Activated naive CD4-positive, alpha-beta T cell treated with anti-CD3 and anti-CD28 coated beads for 36 hours (primary cell): ENCODE results near the gene MYZAP. TPM values are rescaled to one million over a fixed set of nuclear protein-coding genes. Genes with fewer than 3 reads are reported as not detected.

Experiments
- CTCF ChIA-PET: fragments of 350-600 bp; sonication (Branson Sonifier 250); formaldehyde crosslinking; loops from one replicate; lab custom pipeline; 2021; ENCODE audit warnings: antibody characterized with exemption; lab: Charles Lee
- DNase-seq: peaks from one replicate; pipeline ENCODE4 v3.0.0-alpha.2; 2020
- H3K27ac Mint-ChIP-seq: one replicate; pipeline ENCODE4 v1.8.0; 2021; ENCODE audit warnings: mild to moderate bottlenecking, mixed read lengths
- H3K27me3 Mint-ChIP-seq: one replicate; pipeline ENCODE4 v1.8.0; 2021; ENCODE audit warnings: low read depth, mixed read lengths
- H3K36me3 Mint-ChIP-seq: one replicate; pipeline ENCODE4 v1.8.0; 2021; ENCODE audit warnings: low read depth, mixed read lengths
- H3K4me1 Mint-ChIP-seq: one replicate; pipeline ENCODE4 v1.8.0; 2021; ENCODE audit warnings: low read depth, mixed read lengths
- H3K4me3 Mint-ChIP-seq: one replicate; pipeline ENCODE4 v1.8.0; 2021; ENCODE audit warnings: mild to moderate bottlenecking, moderate library complexity, mixed read lengths
- H3K9me3 Mint-ChIP-seq: one replicate; pipeline ENCODE4 v1.8.0; 2021; ENCODE audit warnings: mixed read lengths
- intact Hi-C: fragments of 100-400 bp; cut with micrococcal nuclease; formaldehyde crosslinking; loops from one replicate; pipeline ENCODE4 v1.15.1; 2023
- total RNA-seq, 2 experiments: library from RNA; stranded (reverse); gene quantifications; one replicate each; pipeline ENCODE4 v1.2.3, GENCODE V29; 2021

MYZAP gene
- total RNA-seq, 2 experiments from 2014 or later, result 0.38 to 0.40 TPM

- no peaks in the 10 kb centered on the region for H3K36me3 Mint-ChIP-seq
- intact Hi-C loops, result no loop called here
- no peak for DNase-seq
- peaks cover 7% of the 10 kb centered on the region for H3K4me1 Mint-ChIP-seq
- no peak overlapping the region for H3K4me3 Mint-ChIP-seq
- H3K9me3 Mint-ChIP-seq, result no peaks in the 10 kb centered on the region
- H3K27me3 Mint-ChIP-seq, result no peaks in the 10 kb centered on the region
- H3K27ac Mint-ChIP-seq, result no peak overlapping the region
- CTCF ChIA-PET, result interaction anchor here (0.8 kb wide), 1 partner anchor 29 kb away, joined by 4 read pairs; no protein-coding TSS in a partner anchor
Observed at GRCh38 chr15:57639306-57639705, 47.6 kb downstream of the MYZAP start.

- intact Hi-C loops, result loop anchor here (1.0 to 10.0 kb wide), 3 partner anchors 80 to 424 kb away; partner anchors contain the start of gene ALDH1A2
- peak; percentile 28 for DNase-seq
- H3K9me3 Mint-ChIP-seq, result no peaks in the 10 kb centered on the region
- H3K4me1 Mint-ChIP-seq, result peaks cover 7% of the 10 kb centered on the region
- H3K27me3 Mint-ChIP-seq, result no peaks in the 10 kb centered on the region
- CTCF ChIA-PET, result interaction anchor here (0.7 to 1.8 kb wide), 9 partner anchors 12 to 430 kb away, joined by 3 to 11 read pairs (median 4); no protein-coding TSS in a partner anchor
- no peak overlapping the region for H3K4me3 Mint-ChIP-seq
- no peak overlapping the region for H3K27ac Mint-ChIP-seq
- H3K36me3 Mint-ChIP-seq, result no peaks in the 10 kb centered on the region
Observed at GRCh38 chr15:57640930-57641682, 49.4 kb downstream of the MYZAP start.

GRCh38 chr15:57643826-57644225, 52.1 kb downstream of the MYZAP start:
- Mint-ChIP-seq H3K27ac (no peak overlapping the region), H3K27me3 (no peaks in the 10 kb centered on the region), H3K36me3 (no peaks in the 10 kb centered on the region), H3K9me3 (no peaks in the 10 kb centered on the region), H3K4me3 (no peak overlapping the region), H3K4me1 (peaks cover 7% of the 10 kb centered on the region)
- intact Hi-C loops, result loop anchor here (10.0 kb wide), 1 partner anchor 421 kb away; the partner anchor contains the start of gene ALDH1A2
- CTCF ChIA-PET, result interaction anchor here (0.6 kb wide), 2 partner anchors 29 to 1198 kb away, joined by 3 read pairs; no protein-coding TSS in a partner anchor
- no peak for DNase-seq

- CTCF ChIA-PET, result no interaction called here
- Mint-ChIP-seq H3K27ac (no peak overlapping the region), H3K4me3 (no peak overlapping the region), H3K36me3 (no peaks in the 10 kb centered on the region), H3K9me3 (no peaks in the 10 kb centered on the region), H3K4me1 (peaks cover 4% of the 10 kb centered on the region), H3K27me3 (no peaks in the 10 kb centered on the region)
- DNase-seq, result no peak
- intact Hi-C loops, result loop anchor here (10.0 kb wide), 1 partner anchor 419 kb away; the partner anchor contains the start of gene ALDH1A2
Observed at GRCh38 chr15:57646087-57646486, 54.4 kb downstream of the MYZAP start.

GRCh38 chr15:57647071-57647790, 55.5 kb downstream of the MYZAP start:
- H3K27me3 Mint-ChIP-seq, result no peaks in the 10 kb centered on the region
- CTCF ChIA-PET, result no interaction called here
- no peak overlapping the region for H3K27ac Mint-ChIP-seq
- H3K4me1 Mint-ChIP-seq, result no peaks in the 10 kb centered on the region
- H3K4me3 Mint-ChIP-seq, result no peak overlapping the region
- H3K9me3 Mint-ChIP-seq, result no peaks in the 10 kb centered on the region
- DNase-seq, result no peak
- intact Hi-C loops, result loop anchor here (10.0 kb wide), 1 partner anchor 418 kb away; the partner anchor contains the start of gene ALDH1A2
- no peaks in the 10 kb centered on the region for H3K36me3 Mint-ChIP-seq

- intact Hi-C loops, result loop anchor here (10.0 kb wide), 1 partner anchor 417 kb away; the partner anchor contains the start of gene ALDH1A2
- no peak overlapping the region for H3K4me3 Mint-ChIP-seq
- H3K4me1 Mint-ChIP-seq, result no peaks in the 10 kb centered on the region
- CTCF ChIA-PET, result no interaction called here
- no peak overlapping the region for H3K27ac Mint-ChIP-seq
- no peaks in the 10 kb centered on the region for H3K36me3 Mint-ChIP-seq
- DNase-seq, result no peak
- H3K9me3 Mint-ChIP-seq, result no peaks in the 10 kb centered on the region
- H3K27me3 Mint-ChIP-seq, result no peaks in the 10 kb centered on the region
Observed at GRCh38 chr15:57647791-57648130, 56.1 kb downstream of the MYZAP start.

GRCh38 chr15:57649138-57649537, 57.4 kb downstream of the MYZAP start:
- Mint-ChIP-seq H3K36me3 (no peaks in the 10 kb centered on the region), H3K4me1 (no peaks in the 10 kb centered on the region), H3K4me3 (no peak overlapping the region), H3K27ac (no peak overlapping the region), H3K27me3 (no peaks in the 10 kb centered on the region), H3K9me3 (no peaks in the 10 kb centered on the region)
- CTCF ChIA-PET, result no interaction called here
- DNase-seq, result no peak
- intact Hi-C loops, result loop anchor here (10.0 kb wide), 1 partner anchor 416 kb away; the partner anchor contains the start of gene ALDH1A2

GRCh38 chr15:57651445-57651844, 59.7 kb downstream of the MYZAP start:
- no peak for DNase-seq
- CTCF ChIA-PET, result interaction anchor here (0.6 kb wide), 1 partner anchor 80 kb away, joined by 3 read pairs; no protein-coding TSS in a partner anchor
- no peak overlapping the region for H3K27ac Mint-ChIP-seq
- H3K4me3 Mint-ChIP-seq, result no peak overlapping the region
- no peaks in the 10 kb centered on the region for H3K27me3 Mint-ChIP-seq
- no peaks in the 10 kb centered on the region for H3K4me1 Mint-ChIP-seq
- intact Hi-C loops, result no loop called here
- no peaks in the 10 kb centered on the region for H3K9me3 Mint-ChIP-seq
- no peaks in the 10 kb centered on the region for H3K36me3 Mint-ChIP-seq

GRCh38 chr15:57652481-57652880, 60.8 kb downstream of the MYZAP start:
- no peaks in the 10 kb centered on the region for H3K27me3 Mint-ChIP-seq
- intact Hi-C loops, result no loop called here
- CTCF ChIA-PET, result no interaction called here
- no peak overlapping the region for H3K4me3 Mint-ChIP-seq
- H3K36me3 Mint-ChIP-seq, result no peaks in the 10 kb centered on the region
- DNase-seq, result no peak
- no peak overlapping the region for H3K27ac Mint-ChIP-seq
- no peaks in the 10 kb centered on the region for H3K4me1 Mint-ChIP-seq
- no peaks in the 10 kb centered on the region for H3K9me3 Mint-ChIP-seq

GRCh38 chr15:57654153-57654852, 62.6 kb downstream of the MYZAP start:
- intact Hi-C loops, result no loop called here
- CTCF ChIA-PET, result interaction anchor here (0.6 kb wide), 1 partner anchor 45 kb away, joined by 4 read pairs; no protein-coding TSS in a partner anchor
- H3K27me3 Mint-ChIP-seq, result no peaks in the 10 kb centered on the region

GRCh38 chr15:57655053-57655452, 63.3 kb downstream of the MYZAP start:
- H3K9me3 Mint-ChIP-seq, result no peaks in the 10 kb centered on the region
- H3K36me3 Mint-ChIP-seq, result no peaks in the 10 kb centered on the region
- no peak overlapping the region for H3K4me3 Mint-ChIP-seq
- CTCF ChIA-PET, result no interaction called here
- H3K27me3 Mint-ChIP-seq, result no peaks in the 10 kb centered on the region
- no peak for DNase-seq
- intact Hi-C loops, result no loop called here
- H3K27ac Mint-ChIP-seq, result no peak overlapping the region
- H3K4me1 Mint-ChIP-seq, result no peaks in the 10 kb centered on the region

More at GRCh38 chr15:57654153-57654852, 62.6 kb downstream of the MYZAP start:
- no peak overlapping the region for H3K27ac Mint-ChIP-seq
- no peak overlapping the region for H3K4me3 Mint-ChIP-seq
- no peaks in the 10 kb centered on the region for H3K4me1 Mint-ChIP-seq
- H3K9me3 Mint-ChIP-seq, result no peaks in the 10 kb centered on the region
- H3K36me3 Mint-ChIP-seq, result no peaks in the 10 kb centered on the region
- DNase-seq, result no peak

GRCh38 chr15:57655809-57656208, 64.1 kb downstream of the MYZAP start:
- CTCF ChIA-PET, result interaction anchor here (1.0 to 2.1 kb wide), 3 partner anchors 14 to 96 kb away, joined by 3 to 8 read pairs (median 4); no protein-coding TSS in a partner anchor
- intact Hi-C loops, result loop anchor here (1.0 kb wide), 1 partner anchor 97 kb away; no protein-coding TSS in a partner anchor

More at GRCh38 chr15:57655809-57656208, 64.1 kb downstream of the MYZAP start:
- no peaks in the 10 kb centered on the region for H3K4me1 Mint-ChIP-seq
- H3K9me3 Mint-ChIP-seq, result no peaks in the 10 kb centered on the region
- no peak overlapping the region for H3K4me3 Mint-ChIP-seq
- no peaks in the 10 kb centered on the region for H3K27me3 Mint-ChIP-seq
- DNase-seq, result no peak
- no peak overlapping the region for H3K27ac Mint-ChIP-seq
- no peaks in the 10 kb centered on the region for H3K36me3 Mint-ChIP-seq
